ENCODE results near the gene CASTOR1.
A peak's percentile ranks its signal among the peaks of the same experiment; 100 is the strongest.

The CASTOR1 gene

GRCh38 chr22:30285176-30285845 lies 4.0 kb downstream of the CASTOR1 start:
- DNase-seq (ENCODE audit: low read depth in 2 of 2) = no peak

DNA sequence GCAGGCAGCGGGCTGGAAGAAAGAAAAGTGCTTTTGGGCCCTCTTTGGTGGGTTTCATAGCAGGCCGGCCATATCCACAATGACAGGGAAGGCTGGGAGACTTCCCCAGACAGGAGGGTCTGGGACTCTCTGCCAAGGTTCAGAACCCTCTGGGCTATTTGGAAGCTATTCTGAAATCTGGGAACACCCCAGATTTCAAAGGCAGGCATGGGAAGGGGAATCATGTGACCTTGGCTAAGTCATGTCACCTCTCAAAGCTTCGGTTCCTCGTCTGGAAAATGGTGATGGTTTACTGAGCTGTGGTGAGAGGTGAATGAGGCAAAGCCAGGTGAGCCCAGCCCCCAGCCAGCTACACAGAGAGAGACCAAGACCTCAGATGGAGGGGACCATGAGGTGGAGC lies 4.6 kb downstream of the CASTOR1 start:
- DNase-seq (ENCODE audit: low read depth in 2 of 2) = no peak

DNA sequence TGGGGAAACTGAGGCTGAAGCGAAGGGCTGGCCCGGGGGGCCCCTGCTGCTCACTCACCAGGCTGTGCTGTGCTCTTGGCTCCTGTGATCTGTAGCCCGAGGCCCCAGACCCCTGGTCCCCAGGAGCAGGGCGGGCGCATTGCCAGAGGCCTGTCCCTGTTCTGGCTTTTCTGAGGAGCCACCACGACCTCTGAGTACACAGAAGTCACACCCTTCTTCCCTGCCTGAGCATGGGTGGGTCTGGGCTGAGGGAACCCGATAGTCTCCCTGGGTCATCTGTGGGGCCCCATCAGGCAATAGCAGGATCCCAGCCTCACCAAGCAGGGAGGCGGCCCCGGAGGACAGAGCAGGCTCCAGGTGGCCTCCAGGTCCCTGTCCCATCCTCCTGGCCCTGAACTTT lies 5.1 kb downstream of the CASTOR1 start:
- DNase-seq (ENCODE audit: low read depth in 2 of 2) = no peak

DNA sequence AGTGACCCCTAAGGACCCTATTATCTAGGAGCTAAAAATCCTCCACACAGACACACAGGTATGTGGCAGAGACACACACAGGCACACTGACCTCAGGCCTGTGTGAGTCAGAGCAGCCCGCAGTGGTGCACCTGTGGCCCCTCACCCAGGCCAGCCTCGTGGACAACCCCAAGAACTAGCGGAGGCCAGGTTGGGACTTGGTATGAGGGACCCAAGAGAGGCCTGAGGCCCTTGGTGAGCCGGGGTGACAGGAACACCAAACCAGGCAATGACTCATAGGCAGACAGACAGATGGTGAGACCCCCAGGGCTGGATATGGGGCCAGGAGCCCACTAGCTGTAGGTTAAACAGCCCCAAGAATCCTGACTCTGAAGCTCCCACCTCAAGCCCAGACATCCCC lies 6.0 kb downstream of the CASTOR1 start:
- no peak for DNase-seq (ENCODE audit: low read depth in 2 of 2)

GRCh38 chr22:30282616-30283046 lies 6.7 kb downstream of the CASTOR1 start:
- no peak for DNase-seq (ENCODE audit: low read depth in 2 of 2)

DNA sequence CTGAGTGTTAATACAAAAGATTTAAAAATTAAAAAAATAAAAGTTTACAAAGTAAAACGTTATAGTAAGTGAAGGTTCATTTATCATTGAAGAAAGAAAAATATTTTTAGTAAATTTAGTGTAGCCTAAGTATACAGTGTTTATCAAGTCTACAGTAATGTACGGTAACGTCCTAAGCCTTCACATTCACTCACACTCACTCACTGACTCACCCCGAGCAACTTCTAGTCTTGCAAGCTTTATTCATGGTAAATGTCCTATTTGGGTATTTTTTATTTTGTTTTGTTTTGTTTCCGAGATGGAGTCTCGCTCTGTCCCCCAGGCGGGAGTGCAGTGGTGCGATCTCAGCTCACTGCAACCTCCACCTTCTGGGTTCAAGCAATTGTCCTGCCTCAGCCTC lies 8.8 kb downstream of the CASTOR1 start:
- no peak for DNase-seq (ENCODE audit: low read depth in 2 of 2)

GRCh38 chr22:30279932-30280331 lies 9.4 kb downstream of the CASTOR1 start:
- no peak for DNase-seq (ENCODE audit: low read depth in 2 of 2)

DNA sequence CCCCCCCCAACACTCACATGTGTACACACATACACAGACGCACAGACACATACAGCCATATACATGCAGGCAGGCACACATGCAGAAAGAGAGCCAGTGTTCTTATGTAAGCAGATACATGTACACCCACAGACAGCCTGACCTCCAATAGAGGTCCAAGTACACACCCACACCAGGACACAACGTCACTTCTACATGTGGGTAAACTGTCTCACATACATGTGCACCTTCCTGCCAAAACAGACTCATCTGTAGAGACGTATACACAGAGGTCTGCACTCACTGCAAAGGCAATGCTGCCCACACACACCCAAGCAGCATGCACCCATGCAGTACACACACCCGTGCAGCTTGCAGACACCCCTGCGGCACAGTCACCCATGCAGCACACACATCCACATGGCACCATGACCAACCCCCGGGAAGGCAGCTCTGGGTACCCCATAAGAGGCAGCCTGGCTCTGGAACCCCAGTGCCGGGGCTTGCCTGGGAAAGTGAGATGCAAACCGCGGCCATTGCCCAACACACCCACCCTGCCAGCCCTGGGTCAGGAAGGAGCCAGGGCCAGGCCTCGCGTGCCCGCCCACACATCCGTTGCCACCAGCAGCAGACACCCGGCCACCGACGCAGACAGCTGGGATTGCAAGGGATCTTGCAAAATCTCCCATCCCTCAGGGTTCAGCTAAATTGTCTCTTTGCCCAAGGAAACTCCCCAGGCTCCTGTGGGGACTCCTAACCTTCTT lies 10.1 kb downstream of the CASTOR1 start:
- DNase-seq (ENCODE audit: low read depth in 2 of 2) = no peak

DNA sequence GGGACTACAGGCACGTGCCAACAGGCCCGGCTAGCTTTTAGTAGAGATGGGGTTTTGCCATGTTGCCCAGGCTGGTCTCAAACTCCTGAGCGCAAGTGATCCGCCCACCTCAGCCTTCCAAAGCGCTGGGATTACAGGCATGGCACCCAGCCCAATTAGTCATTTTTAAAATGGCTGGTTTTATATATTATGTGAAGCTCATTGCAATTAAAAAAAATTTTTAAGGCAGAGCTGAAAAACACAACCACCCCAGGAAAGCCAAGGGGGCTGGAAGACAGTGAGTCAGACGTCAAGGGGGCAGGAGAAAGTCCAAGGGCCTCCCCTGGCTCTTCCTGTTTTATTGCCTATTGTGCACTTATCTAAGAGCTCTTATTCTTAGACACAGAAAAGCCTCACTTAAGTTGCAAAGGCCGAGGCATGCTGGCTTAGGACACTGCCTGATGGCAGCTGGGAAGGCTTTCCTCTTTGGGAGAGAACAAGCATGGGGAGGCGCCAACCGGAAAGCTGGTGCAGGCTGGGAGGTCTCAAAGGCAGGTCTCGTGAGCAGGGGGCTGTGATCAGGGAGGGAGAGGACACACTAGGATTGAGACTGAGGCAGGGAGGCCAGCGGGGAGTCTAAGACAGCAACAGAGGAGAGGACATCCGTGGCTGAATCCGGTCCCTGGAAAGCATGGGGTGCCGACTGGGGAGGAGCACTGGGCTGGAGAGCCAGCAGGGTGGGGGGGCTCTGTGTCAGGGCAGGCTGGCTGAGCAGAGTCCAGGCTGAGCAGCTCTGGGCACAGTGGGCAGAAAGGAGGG lies 11.6 kb downstream of the CASTOR1 start:
- no peak for DNase-seq (ENCODE audit: low read depth in 2 of 2)

- DNase-seq (ENCODE audit: low read depth in 2 of 2) = no peak
Observed at GRCh38 chr22:30276039-30276438, 13.3 kb downstream of the CASTOR1 start.

GRCh38 chr22:30275625-30276024 lies 13.7 kb downstream of the CASTOR1 start:
- no peak for DNase-seq (ENCODE audit: low read depth in 2 of 2)

- no peak for DNase-seq (ENCODE audit: low read depth in 2 of 2)
Observed at GRCh38 chr22:30274437-30274812, 14.9 kb downstream of the CASTOR1 start.

GRCh38 chr22:30273711-30274436 lies 15.4 kb downstream of the CASTOR1 start:
- DNase-seq (ENCODE audit: low read depth in 2 of 2) = no peak

GRCh38 chr22:30272781-30273601 lies 16.3 kb downstream of the CASTOR1 start:
- no peak for DNase-seq (ENCODE audit: low read depth in 2 of 2)

- no peak for DNase-seq (ENCODE audit: low read depth in 2 of 2)
Observed at GRCh38 chr22:30270832-30271231, 18.5 kb downstream of the CASTOR1 start.

DNA sequence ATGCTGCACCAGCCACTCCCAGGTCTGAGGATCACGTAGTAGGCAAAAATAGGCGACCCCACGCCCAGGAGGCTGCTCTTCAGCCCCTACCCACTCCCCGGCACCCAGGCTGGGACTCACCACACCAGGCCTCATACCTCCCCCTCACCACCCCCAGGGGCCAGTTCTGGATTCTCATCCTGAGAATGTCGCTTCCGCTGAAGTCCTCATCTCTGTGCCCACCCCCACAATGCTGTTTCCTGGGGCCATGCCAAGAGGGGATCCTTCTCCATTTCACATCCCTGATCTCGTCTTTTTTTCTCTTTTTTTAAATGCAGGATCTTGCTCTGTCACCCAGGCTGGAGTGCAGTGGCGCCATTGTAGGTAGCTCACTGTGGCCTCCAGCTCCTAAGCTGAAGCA lies 21.0 kb downstream of the CASTOR1 start:
- DNase-seq (ENCODE audit: low read depth in 2 of 2) = no peak

DNA sequence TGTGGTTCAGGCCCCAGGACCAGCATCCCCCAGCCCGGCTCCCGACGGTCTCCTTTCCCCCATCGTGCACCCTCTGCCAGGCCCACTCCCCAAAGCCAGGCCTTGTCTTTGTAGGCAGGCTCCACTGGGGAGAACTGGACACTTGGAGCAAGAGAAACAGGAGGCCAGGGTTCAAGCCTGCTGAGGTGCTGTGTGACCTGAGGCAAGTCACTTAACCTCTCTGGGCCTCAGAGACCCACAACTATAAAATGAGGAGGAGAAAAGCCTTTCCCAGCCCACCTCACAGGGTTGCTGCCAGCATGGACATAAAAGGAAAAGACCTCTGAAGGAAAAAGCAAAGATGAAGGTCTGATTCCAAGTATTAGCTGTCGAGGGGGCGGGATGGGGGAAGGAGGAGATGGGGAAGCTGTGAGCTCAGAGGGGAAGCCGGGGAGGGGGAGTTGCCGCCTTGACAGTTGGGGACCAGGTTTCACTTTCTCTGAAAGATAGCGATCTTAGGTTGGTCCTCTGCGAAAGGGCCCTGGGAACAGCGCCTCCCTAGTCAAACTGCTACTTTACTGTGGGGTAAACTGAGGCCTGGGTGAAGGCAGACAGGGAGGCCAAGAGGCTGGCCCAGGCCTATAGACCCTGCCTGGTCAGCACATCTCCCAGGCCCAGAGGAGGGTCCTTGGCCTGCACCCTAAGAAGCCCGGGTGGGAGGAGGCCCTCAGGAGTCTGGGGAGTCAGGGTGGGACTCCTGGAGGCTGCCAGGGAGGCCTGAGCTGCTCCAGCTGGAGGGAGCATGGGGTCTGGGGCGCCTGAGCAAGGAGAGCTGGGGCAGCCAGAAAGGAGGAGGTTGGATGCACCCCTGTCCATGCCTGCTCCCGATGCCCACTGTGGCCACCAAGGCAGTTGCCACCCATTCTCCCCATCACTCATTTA lies 21.7 kb downstream of the CASTOR1 start:
- DNase-seq (ENCODE audit: low read depth in 2 of 2) = no peak

GRCh38 chr22:30266445-30267381 lies 22.6 kb downstream of the CASTOR1 start, which contains the start of gene OSM:
Gene OSM (minus strand): TSS chr22:30266851. CDS start chr22:30266799, 52 bp downstream.
- peak in 1 of 2 donors; percentile 50 for DNase-seq (ENCODE audit: low read depth in 2 of 2)
